SK-N-SH (cell line): ENCODE measurements around the gene ANTKMT. TPM values are rescaled to one million over a fixed set of nuclear protein-coding genes. Genes with fewer than 3 reads are reported as not detected.

Experiments used
- CTCF ChIA-PET: fragments of 300-600, 350-600 bp; formaldehyde crosslinking; extraction: SDS; loops from one replicate; lab custom pipeline; 2021; lab: Yijun Ruan, JAX
- POLR2A ChIA-PET: fragments of 350-600 bp; sonication (Branson Sonifier 250); formaldehyde crosslinking; extraction: SDS; loops from one replicate; lab custom pipeline; 2020; ENCODE audit warnings: antibody characterized with exemption, inconsistent platforms; lab: Yijun Ruan, JAX
- DNase-seq: peaks from one replicate; pipeline ENCODE4 v3.0.0; 2012
- H2AFZ ChIP-seq: fragments of 200-600 bp; sonication (generic); 2 replicates; pipeline ENCODE4 v1.8.1; 2016; ENCODE audit warnings: antibody characterized with exemption, mild to moderate bottlenecking, low read depth
- H3F3A ChIP-seq: fragments of 200-600 bp; sonication (generic); replicated peaks from 2 replicates; pipeline ENCODE3; 2016; ENCODE audit warnings: antibody characterized with exemption, mild to moderate bottlenecking; ENCODE audit not compliant: insufficient read depth
- H3K27ac ChIP-seq, 2 experiments: fragments of 200-500 bp in 1 of 2; fragments of 200-600 bp in 1 of 2; sonication (Bioruptor generic) in 1 of 2; sonication (generic), shearing (Covaris generic) in 1 of 2; 2 replicates each; pipeline versions ENCODE4 v1.5.1 to v1.6.1; 2014 to 2016; ENCODE audit warnings: low read depth in 2 of 2, inconsistent platforms in 1 of 2, low read length in 1 of 2, mild to moderate bottlenecking in 1 of 2, mixed read lengths in 1 of 2
- H3K27me3 ChIP-seq: fragments of 200-600 bp; sonication (generic), shearing (Covaris generic); 2 replicates; pipeline ENCODE4 v1.6.1; 2016; ENCODE audit warnings: mixed run types; ENCODE audit not compliant: insufficient read depth
- H3K36me3 ChIP-seq, 2 experiments: fragments of 200-500 bp in 1 of 2; fragments of 200-600 bp in 1 of 2; sonication (Bioruptor generic) in 1 of 2; sonication (generic) in 1 of 2; replicated peaks in 1 of 2; 2 replicates each; pipeline versions ENCODE3 to v1.5.1; 2014 to 2016; ENCODE audit warnings: low read length in 1 of 2, mild to moderate bottlenecking in 1 of 2; ENCODE audit not compliant: insufficient read depth in 2 of 2, control insufficient read depth in 1 of 2
- H3K4me1 ChIP-seq, 2 experiments: fragments of 200-500 bp in 1 of 2; fragments of 200-600 bp in 1 of 2; sonication (Bioruptor generic) in 1 of 2; sonication (generic), shearing (Covaris generic) in 1 of 2; 2 replicates each; pipeline versions ENCODE4 v1.5.1 to v1.6.1; 2014 to 2016; ENCODE audit warnings: low read depth in 1 of 2, low read length in 1 of 2, mixed run types in 1 of 2; ENCODE audit not compliant: insufficient read depth in 2 of 2, control insufficient read depth in 1 of 2
- H3K4me2 ChIP-seq: fragments of 200-600 bp; sonication (generic), shearing (Covaris generic); 2 replicates; pipeline ENCODE4 v1.6.1; 2017; ENCODE audit warnings: mixed run types
- H3K4me3 ChIP-seq, 2 experiments: fragments of 200-500 bp in 1 of 2; fragments of 200-600 bp in 1 of 2; sonication (Bioruptor generic) in 1 of 2; sonication (generic), shearing (Covaris generic) in 1 of 2; 2 replicates each; pipeline versions ENCODE4 v1.5.1 to v1.8.1; 2014 to 2016; ENCODE audit warnings: low read depth in 2 of 2, inconsistent platforms in 1 of 2, low read length in 1 of 2, mild to moderate bottlenecking in 1 of 2, mixed read lengths in 1 of 2, moderate library complexity in 1 of 2
- H3K79me2 ChIP-seq: fragments of 200-600 bp; sonication (generic); 2 replicates; pipeline ENCODE4 v1.8.1; 2017; ENCODE audit warnings: mild to moderate bottlenecking; ENCODE audit not compliant: insufficient read depth
- H3K9ac ChIP-seq: fragments of 200-600 bp; sonication (generic); 2 replicates; pipeline ENCODE4 v1.6.1; 2017; ENCODE audit warnings: mixed run types
- H3K9me2 ChIP-seq: fragments of 200-600 bp; sonication (generic); 2 replicates; pipeline ENCODE4 v1.6.1; 2017; ENCODE audit warnings: mixed run types
- H3K9me3 ChIP-seq: fragments of 200-600 bp; sonication (generic); 2 replicates; pipeline ENCODE4 v1.6.1; 2017; ENCODE audit warnings: mixed run types, mild to moderate bottlenecking, moderate library complexity
- H4K20me1 ChIP-seq: fragments of 200-600 bp; sonication (generic); 2 replicates; pipeline ENCODE4 v1.6.1; 2017; ENCODE audit warnings: mild to moderate bottlenecking, mixed run types; ENCODE audit not compliant: insufficient read depth
- CTCF ChIP-seq: fragments of 200-600 bp; sonication (generic); IDR thresholded peaks from 2 replicates; pipeline ENCODE4 v1.6.1; 2017; ENCODE audit warnings: antibody characterized with exemption, mild to moderate bottlenecking, moderate library complexity
- EP300 ChIP-seq, 2 experiments: IDR thresholded peaks; 2 replicates each; pipeline versions ENCODE4 v1.4.0 to v1.6.1; 2012; ENCODE audit warnings: borderline replicate concordance in 1 of 2, low read depth in 1 of 2, low read length in 1 of 2
- FOSL2 ChIP-seq: IDR thresholded peaks from 2 replicates; pipeline ENCODE4 v1.4.0; 2012; ENCODE audit warnings: low read depth, mild to moderate bottlenecking, moderate library complexity, borderline replicate concordance
- FOXJ3 ChIP-seq: sonication (generic); formaldehyde crosslinking; IDR thresholded peaks from 2 replicates; pipeline ENCODE4 v1.5.1; 2020; ENCODE audit warnings: mild to moderate bottlenecking, missing genetic modification reagents
- FOXM1 ChIP-seq: IDR thresholded peaks from 2 replicates; pipeline ENCODE4 v1.4.0; 2012; ENCODE audit warnings: low read depth, mild to moderate bottlenecking
- GATA2 ChIP-seq: sonication (generic); formaldehyde crosslinking; IDR thresholded peaks from 2 replicates; pipeline ENCODE4 v1.5.0; 2020; ENCODE audit warnings: mild to moderate bottlenecking, missing genetic modification reagents
- IRF3 ChIP-seq: fragments of 150-350 bp; IDR thresholded peaks from 2 replicates; pipeline ENCODE4 v1.6.1; 2016; ENCODE audit warnings: mild to moderate bottlenecking, low read depth, low read length
- JUND ChIP-seq: IDR thresholded peaks from 2 replicates; pipeline ENCODE4 v1.4.0; 2012
- MAX ChIP-seq: IDR thresholded peaks from 2 replicates; pipeline ENCODE4 v1.4.0; 2012; ENCODE audit warnings: low read depth
- NRF1 ChIP-seq: IDR thresholded peaks from 2 replicates; pipeline ENCODE4 v1.6.1; 2012; ENCODE audit warnings: low read depth, mild to moderate bottlenecking, low read length
- POLR2AphosphoS5 ChIP-seq: IDR thresholded peaks from 2 replicates; pipeline ENCODE4 v1.6.1; 2012; ENCODE audit warnings: low read depth, low read length
- RCOR1 ChIP-seq: fragments of 150-350 bp; IDR thresholded peaks from 2 replicates; pipeline ENCODE4 v1.6.1; 2017; ENCODE audit warnings: antibody characterized with exemption, low read length
- REST ChIP-seq: IDR thresholded peaks from 2 replicates; pipeline ENCODE4 v1.6.1; 2012; ENCODE audit warnings: mild to moderate bottlenecking, low read depth, low read length, moderate library complexity
- RXRA ChIP-seq: IDR thresholded peaks from 2 replicates; pipeline ENCODE4 v1.4.0; 2012; ENCODE audit warnings: low read depth, mild to moderate bottlenecking, borderline replicate concordance
- TEAD4 ChIP-seq: IDR thresholded peaks from 2 replicates; pipeline ENCODE4 v1.4.0; 2012; ENCODE audit warnings: mild to moderate bottlenecking, borderline replicate concordance; ENCODE audit not compliant: insufficient read depth
- USF1 ChIP-seq: IDR thresholded peaks from 2 replicates; pipeline ENCODE4 v1.4.0; 2012; ENCODE audit warnings: low read depth, borderline replicate concordance
- USF2 ChIP-seq: fragments of 150-350 bp; IDR thresholded peaks from 2 replicates; pipeline ENCODE4 v1.6.1; 2017; ENCODE audit warnings: antibody characterized with exemption, low read length, low read depth, borderline replicate concordance
- YY1 ChIP-seq: IDR thresholded peaks from 2 replicates; pipeline ENCODE4 v1.4.0; 2012; ENCODE audit warnings: low read depth, mild to moderate bottlenecking
- ZBTB33 ChIP-seq: IDR thresholded peaks from 2 replicates; pipeline ENCODE4 v1.4.0; 2012; ENCODE audit warnings: low read depth, borderline replicate concordance
- WGBS: methylation state at CpG from one replicate; pipeline ENCODE4 v1.1.6; 2017; ENCODE audit warnings: low lambda C conversion rate; 5-methylcytosine and 5-hydroxymethylcytosine counted together
- polyA plus RNA-seq, 3 experiments: library from polyadenylated mRNA; depleted of rRNA; stranded (reverse); fragments of >200 nt; gene quantifications; 2 replicates each; pipeline ENCODE4 v1.2.3, GENCODE V29; 2012

ANTKMT gene
- polyA plus RNA-seq, 1 of the 3 experiments (the other 2 are of a cell fraction), result 57.4 TPM

- WGBS, result no CpG with 5 or more reads among the region's 91 CpGs
- Histone ChIP-seq H3K36me3 (peaks cover 13 to 39% of the 10 kb centered on the region in 2 experiments), H3K9ac (peak within 1 kb of the TSS; percentile 49), H4K20me1 (peaks cover 23% of the 10 kb centered on the region), H3K27me3 (no peaks in the 10 kb centered on the region), H2AFZ (no peak within 1 kb of the TSS), H3F3A (peaks cover 10% of the 10 kb centered on the region), H3K27ac (peak within 1 kb of the TSS; percentile 54 to 82), H3K79me2 (peaks cover 39% of the 10 kb centered on the region), H3K4me3 (peak within 1 kb of the TSS; percentile 60 to 68), H3K4me2 (peak within 1 kb of the TSS; percentile 90), H3K9me2 (no peaks in the 10 kb centered on the region), H3K9me3 (no peaks in the 10 kb centered on the region), H3K4me1 (peaks cover 8 to 53% of the 10 kb centered on the region in 2 experiments; a peak in 3 of 4 replicates)
- DNase-seq, result peak; percentile 97
- ChIA-PET POLR2A (interaction anchor here (0.7 to 1.2 kb wide), 6 partner anchors 8 to 38 kb away, joined by 3 to 5 read pairs (median 4); partner anchors contain the start of genes ANTKMT and RHOT2), CTCF (interaction anchor here (0.6 to 5.9 kb wide), 8 partner anchors 15 to 322 kb away, joined by 3 to 38 read pairs (median 3); partner anchors contain the start of genes METTL26 and RHOT2)
- TF ChIP-seq FOSL2, result no peak
- peak; percentile 81 for TF ChIP-seq POLR2AphosphoS5
- no peak; the same call in 1 of the 2 replicates for TF ChIP-seq RXRA
- TF ChIP-seq MAX, result peak; percentile 91
- TF ChIP-seq FOXJ3 (CRISPR knock-in tag), result no peak
- TF ChIP-seq CTCF, result no peak
- TF ChIP-seq ZBTB33, result 0 out of 2 replicates have a peak, but pooled peaks have one; percentile 41
- TF ChIP-seq REST, result 0 out of 2 replicates have a peak, but pooled peaks have one; percentile 12
- TF ChIP-seq RCOR1, result no peak
- TF ChIP-seq IRF3, result no peak
- no peak for TF ChIP-seq TEAD4
- TF ChIP-seq FOXM1, result no peak; the same call in 1 of the 2 replicates
- TF ChIP-seq USF2, result no peak
- TF ChIP-seq NRF1, result no peak
- no peak for TF ChIP-seq GATA2 (CRISPR knock-in tag)
- no peak for TF ChIP-seq EP300 (IDR thresholded peaks at IDR 0.05; ENCODE audit: borderline replicate concordance in 1 of 2, low read depth in 1 of 2, low read length in 1 of 2)
- peak; percentile 84; the same call in 1 of the 2 replicates for TF ChIP-seq YY1
- TF ChIP-seq USF1, result no peak
- peak; percentile 6; the same call in 1 of the 2 replicates for TF ChIP-seq JUND
These were observed 36.7 kb upstream of the ANTKMT start, which contains the start of gene JMJD8 for GRCh38 chr16:684071-684794. Gene JMJD8 (minus strand): TSS chr16:684334. CDS start chr16:684319, 15 bp downstream.
